Hepatocyte (in vitro differentiated cells): Measurements from ENCODE around the gene UGT2A1. TPM values are rescaled to one million over a fixed set of nuclear protein-coding genes. Genes with fewer than 3 reads are reported as not detected.

Experiments used
- DNase-seq: peaks from one replicate; pipeline ENCODE4 v3.0.0-alpha.2; 2016; ENCODE audit warnings: low spot score
- H2AFZ ChIP-seq: fragments of 200-600 bp; sonication (generic); 2 replicates; pipeline ENCODE4 v1.6.0; 2016; ENCODE audit warnings: antibody characterized with exemption, mild to moderate bottlenecking
- H3K27ac ChIP-seq: fragments of 200-600 bp; sonication (generic); 2 replicates; pipeline ENCODE4 v1.5.1; 2016; ENCODE audit warnings: mild to moderate bottlenecking
- H3K27me3 ChIP-seq: fragments of 200-600 bp; sonication (generic); 2 replicates; pipeline ENCODE4 v1.6.1; 2016
- H3K36me3 ChIP-seq: fragments of 200-600 bp; sonication (generic); replicated peaks from 2 replicates; pipeline ENCODE4 v1.5.1; 2016; ENCODE audit warnings: low read depth; ENCODE audit not compliant: insufficient read depth
- H3K4me1 ChIP-seq: fragments of 200-600 bp; sonication (generic); 2 replicates; pipeline ENCODE4 v1.5.1; 2016; ENCODE audit warnings: mild to moderate bottlenecking, moderate library complexity; ENCODE audit not compliant: insufficient read depth
- H3K4me2 ChIP-seq: fragments of 200-600 bp; sonication (generic); 2 replicates; pipeline ENCODE4 v1.6.0; 2016
- H3K4me3 ChIP-seq: fragments of 200-600 bp; sonication (generic); 2 replicates; pipeline ENCODE4 v1.5.1; 2016; ENCODE audit warnings: mild to moderate bottlenecking
- H3K79me2 ChIP-seq: fragments of 200-600 bp; sonication (generic); 2 replicates; pipeline ENCODE4 v1.6.0; 2017; ENCODE audit warnings: mild to moderate bottlenecking
- H3K9me2 ChIP-seq: fragments of 200-600 bp; sonication (generic); replicated peaks from 2 replicates; pipeline ENCODE4 v1.6.0; 2017; ENCODE audit warnings: mild to moderate bottlenecking; ENCODE audit not compliant: insufficient read depth
- H3K9me3 ChIP-seq: fragments of 200-600 bp; sonication (generic); 2 replicates; pipeline ENCODE4 v1.5.1; 2016; ENCODE audit warnings: low read depth, mild to moderate bottlenecking
- H4K20me1 ChIP-seq: fragments of 200-600 bp; sonication (generic); 2 replicates; pipeline ENCODE4 v1.6.0; 2016; ENCODE audit warnings: mild to moderate bottlenecking; ENCODE audit not compliant: insufficient read depth, poor library complexity, severe bottlenecking
- EZH2 ChIP-seq: fragments of 200-600 bp; sonication (generic); IDR thresholded peaks from 2 replicates; pipeline ENCODE4 v1.6.1; 2016; ENCODE audit warnings: antibody characterized with exemption, mild to moderate bottlenecking, borderline replicate concordance
- EZH2phosphoT487 ChIP-seq: fragments of 200-600 bp; sonication (generic); IDR thresholded peaks from one replicate; pipeline ENCODE4 v1.6.1; 2018; ENCODE audit warnings: antibody characterized with exemption, mild to moderate bottlenecking, low read depth, moderate library complexity; ENCODE audit not compliant: unreplicated experiment, severe bottlenecking
- WGBS: methylation state at CpG from one replicate; pipeline ENCODE4 v1.1.6; 2016; ENCODE audit warnings: low lambda C conversion rate; ENCODE audit errors: missing lambda C conversion rate; 5-methylcytosine and 5-hydroxymethylcytosine counted together
- polyA plus RNA-seq: library from polyadenylated mRNA; unstranded; fragments of >200 nt; fragmentation: Nextera tagmentation; extraction: Ambion mirVana; gene quantifications from 2 replicates; pipeline ENCODE4 v1.2.1, GENCODE V29; 2016
- total RNA-seq: library from RNA; depleted of rRNA; stranded (reverse); fragments of >200 nt; gene quantifications from 2 replicates; pipeline ENCODE4 v1.2.3, GENCODE V29; 2014
- TF ChIP-seq, protein P1 (sequence below): fragments of 200-600 bp; sonication (generic); IDR thresholded peaks from 2 replicates; pipeline ENCODE4 v1.5.1; 2016; ENCODE audit warnings: antibody characterized with exemption, mild to moderate bottlenecking; ENCODE audit not compliant: poor library complexity

Gene UGT2A1
- total and polyA plus RNA-seq, 2 experiments from 2014 or later = 0.17 TPM; not detected in 1

DNA sequence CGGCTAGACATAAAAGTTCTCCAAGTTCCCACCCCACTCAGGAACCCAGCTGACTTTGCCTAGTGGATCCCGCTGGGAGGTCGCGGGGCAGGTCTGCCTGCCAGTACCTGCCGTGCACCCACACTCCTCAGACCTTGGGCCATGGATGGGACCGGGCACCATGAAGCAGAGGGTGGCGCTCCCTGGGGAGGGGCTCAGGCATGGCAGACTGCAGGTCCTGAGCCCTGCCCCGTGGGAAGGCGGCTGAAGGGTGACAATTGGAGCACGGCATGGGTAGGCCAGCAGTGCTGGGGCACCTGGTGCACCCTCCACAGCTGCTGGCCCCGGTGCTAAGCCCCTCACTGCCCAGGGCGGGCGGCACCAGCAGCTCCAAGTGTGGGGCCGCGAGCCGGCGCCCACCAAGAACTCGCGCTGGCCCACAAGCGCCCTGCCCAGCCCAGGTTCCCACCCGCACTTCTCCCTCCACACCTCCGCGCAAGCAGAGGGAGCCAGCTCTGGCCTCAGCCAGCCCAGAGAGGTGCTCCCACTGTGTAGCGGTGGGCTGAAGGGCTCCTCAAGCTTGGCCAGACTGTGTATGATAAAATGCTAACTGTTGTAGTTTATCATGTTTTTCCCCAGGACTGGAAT lies 76.7 kb downstream of the UGT2A1 start:
- Histone ChIP-seq H3K79me2 (no peaks in the 10 kb centered on the region), H4K20me1 (no peaks in the 10 kb centered on the region), H3K4me2 (no peak overlapping the region), H2AFZ (no peak overlapping the region), H3K9me2 (no peaks in the 10 kb centered on the region), H3K36me3 (no peaks in the 10 kb centered on the region), H3K4me1 (no peaks in the 10 kb centered on the region), H3K27ac (no peak overlapping the region), H3K9me3 (no peaks in the 10 kb centered on the region), H3K4me3 (no peak overlapping the region), H3K27me3 (no peaks in the 10 kb centered on the region)
- DNase-seq = no peak
- WGBS = 98% methylated on average over 19 of the region's 24 CpGs
- no peak for TF ChIP-seq EZH2
- TF ChIP-seq, protein P1, sequence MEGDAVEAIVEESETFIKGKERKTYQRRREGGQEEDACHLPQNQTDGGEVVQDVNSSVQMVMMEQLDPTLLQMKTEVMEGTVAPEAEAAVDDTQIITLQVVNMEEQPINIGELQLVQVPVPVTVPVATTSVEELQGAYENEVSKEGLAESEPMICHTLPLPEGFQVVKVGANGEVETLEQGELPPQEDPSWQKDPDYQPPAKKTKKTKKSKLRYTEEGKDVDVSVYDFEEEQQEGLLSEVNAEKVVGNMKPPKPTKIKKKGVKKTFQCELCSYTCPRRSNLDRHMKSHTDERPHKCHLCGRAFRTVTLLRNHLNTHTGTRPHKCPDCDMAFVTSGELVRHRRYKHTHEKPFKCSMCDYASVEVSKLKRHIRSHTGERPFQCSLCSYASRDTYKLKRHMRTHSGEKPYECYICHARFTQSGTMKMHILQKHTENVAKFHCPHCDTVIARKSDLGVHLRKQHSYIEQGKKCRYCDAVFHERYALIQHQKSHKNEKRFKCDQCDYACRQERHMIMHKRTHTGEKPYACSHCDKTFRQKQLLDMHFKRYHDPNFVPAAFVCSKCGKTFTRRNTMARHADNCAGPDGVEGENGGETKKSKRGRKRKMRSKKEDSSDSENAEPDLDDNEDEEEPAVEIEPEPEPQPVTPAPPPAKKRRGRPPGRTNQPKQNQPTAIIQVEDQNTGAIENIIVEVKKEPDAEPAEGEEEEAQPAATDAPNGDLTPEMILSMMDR = no peak
- TF ChIP-seq EZH2phosphoT487 = no peak

DNA sequence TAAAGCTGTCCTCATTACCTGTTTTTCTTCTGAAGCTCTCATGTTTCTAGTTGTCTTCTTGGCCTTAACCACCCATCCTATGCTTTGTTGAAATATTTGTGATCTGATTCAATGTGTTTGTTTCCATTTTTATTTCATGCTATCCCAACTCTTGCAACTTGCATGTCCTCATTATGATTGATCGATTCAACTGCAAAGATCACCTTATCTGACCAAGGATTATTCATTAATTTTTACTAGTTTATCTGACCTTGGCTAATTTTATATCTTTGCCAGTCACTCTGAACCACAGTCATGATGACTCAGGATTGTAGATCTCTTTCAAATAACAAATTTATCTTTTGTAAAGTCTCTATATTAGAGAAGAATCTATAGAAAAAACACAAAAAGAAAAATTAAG lies 84.3 kb downstream of the UGT2A1 start:
- no peaks in the 10 kb centered on the region for H3K9me3 ChIP-seq
- no peak for DNase-seq
- H3K27ac ChIP-seq = no peak overlapping the region
- no peaks in the 10 kb centered on the region for H3K79me2 ChIP-seq
- 91% methylated on average over 1 of the region's 1 CpG for WGBS
- H2AFZ ChIP-seq = no peak overlapping the region
- no peak overlapping the region for H3K4me2 ChIP-seq
- H3K36me3 ChIP-seq = no peaks in the 10 kb centered on the region
- no peaks in the 10 kb centered on the region for H3K27me3 ChIP-seq
- TF ChIP-seq EZH2 = no peak
- no peak for TF ChIP-seq EZH2phosphoT487
- TF ChIP-seq, protein P1 = no peak
- H3K9me2 ChIP-seq = no peaks in the 10 kb centered on the region
- no peaks in the 10 kb centered on the region for H4K20me1 ChIP-seq
- H3K4me1 ChIP-seq = no peaks in the 10 kb centered on the region
- no peak overlapping the region for H3K4me3 ChIP-seq

DNA sequence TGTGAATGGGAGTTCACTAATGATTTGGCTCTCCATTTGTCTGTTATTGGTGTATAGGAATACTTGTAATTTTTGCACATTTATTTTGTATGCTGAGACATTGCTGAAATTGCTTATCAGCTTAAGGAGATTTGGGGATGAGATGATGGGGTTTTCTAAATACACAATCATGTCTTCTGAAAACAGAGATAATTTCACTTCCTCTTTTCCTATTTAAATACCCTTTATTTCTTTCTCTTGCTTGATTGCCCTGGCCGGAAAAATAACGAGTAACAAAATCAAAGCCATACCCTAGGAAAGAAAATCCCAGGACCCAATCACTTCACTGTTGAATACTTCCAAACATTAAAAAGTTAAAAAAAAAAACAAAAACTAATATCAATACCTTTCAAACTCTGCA lies 89.6 kb downstream of the UGT2A1 start:
- Histone ChIP-seq H2AFZ (no peak overlapping the region), H3K4me3 (no peak overlapping the region), H3K9me3 (no peaks in the 10 kb centered on the region), H3K27ac (no peak overlapping the region), H3K36me3 (no peaks in the 10 kb centered on the region), H3K9me2 (no peaks in the 10 kb centered on the region), H3K27me3 (no peaks in the 10 kb centered on the region), H3K79me2 (no peaks in the 10 kb centered on the region), H4K20me1 (no peaks in the 10 kb centered on the region), H3K4me1 (no peaks in the 10 kb centered on the region), H3K4me2 (no peak overlapping the region)
- no peak for DNase-seq
- 76% methylated on average over 2 of the region's 2 CpGs for WGBS
- TF ChIP-seq EZH2phosphoT487 (no peak), EZH2 (no peak)
- TF ChIP-seq, protein P1 = no peak
